Measurements from ENCODE around the gene KRT33A.

Gene KRT33A

DNA sequence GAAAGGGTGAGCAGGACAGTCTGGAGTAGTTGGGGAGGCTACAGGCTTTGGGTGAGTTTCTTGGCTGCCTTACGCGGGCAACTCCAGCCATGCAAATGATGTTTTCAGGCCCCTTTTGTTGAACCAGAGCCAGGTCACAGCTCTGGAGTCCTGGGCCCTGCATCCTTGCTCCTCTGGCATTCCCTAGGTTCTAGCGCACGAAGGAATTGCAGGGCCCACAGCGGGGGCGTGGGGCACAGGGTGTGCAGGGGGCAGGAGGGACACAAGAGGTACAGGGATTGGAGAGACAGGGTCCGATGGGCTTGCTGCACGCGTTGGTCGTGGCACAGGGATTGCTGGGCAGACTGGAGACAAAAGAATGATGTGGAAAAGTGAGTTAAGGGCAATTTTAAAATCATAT is 43.2 kb upstream of the KRT33A start:
- DNase-seq (ENCODE audit: extremely low read depth, insufficient read length), result no peak
- H3K36me3 ChIP-seq (ENCODE audit: control insufficient read depth, insufficient read depth, low read length), result no peaks in the 10 kb centered on the region
- TF ChIP-seq, protein P1, sequence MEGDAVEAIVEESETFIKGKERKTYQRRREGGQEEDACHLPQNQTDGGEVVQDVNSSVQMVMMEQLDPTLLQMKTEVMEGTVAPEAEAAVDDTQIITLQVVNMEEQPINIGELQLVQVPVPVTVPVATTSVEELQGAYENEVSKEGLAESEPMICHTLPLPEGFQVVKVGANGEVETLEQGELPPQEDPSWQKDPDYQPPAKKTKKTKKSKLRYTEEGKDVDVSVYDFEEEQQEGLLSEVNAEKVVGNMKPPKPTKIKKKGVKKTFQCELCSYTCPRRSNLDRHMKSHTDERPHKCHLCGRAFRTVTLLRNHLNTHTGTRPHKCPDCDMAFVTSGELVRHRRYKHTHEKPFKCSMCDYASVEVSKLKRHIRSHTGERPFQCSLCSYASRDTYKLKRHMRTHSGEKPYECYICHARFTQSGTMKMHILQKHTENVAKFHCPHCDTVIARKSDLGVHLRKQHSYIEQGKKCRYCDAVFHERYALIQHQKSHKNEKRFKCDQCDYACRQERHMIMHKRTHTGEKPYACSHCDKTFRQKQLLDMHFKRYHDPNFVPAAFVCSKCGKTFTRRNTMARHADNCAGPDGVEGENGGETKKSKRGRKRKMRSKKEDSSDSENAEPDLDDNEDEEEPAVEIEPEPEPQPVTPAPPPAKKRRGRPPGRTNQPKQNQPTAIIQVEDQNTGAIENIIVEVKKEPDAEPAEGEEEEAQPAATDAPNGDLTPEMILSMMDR (IDR thresholded peaks at IDR 0.05; ENCODE audit: insufficient read depth, low read length, poor library complexity, severe bottlenecking), result no peak
- no peak overlapping the region for H3K4me3 ChIP-seq (replicated peaks; ENCODE audit: low read depth, low read length)
- H3K27me3 ChIP-seq (replicated peaks; ENCODE audit: control insufficient read depth, insufficient read depth, low read length), result no peaks in the 10 kb centered on the region

DNA sequence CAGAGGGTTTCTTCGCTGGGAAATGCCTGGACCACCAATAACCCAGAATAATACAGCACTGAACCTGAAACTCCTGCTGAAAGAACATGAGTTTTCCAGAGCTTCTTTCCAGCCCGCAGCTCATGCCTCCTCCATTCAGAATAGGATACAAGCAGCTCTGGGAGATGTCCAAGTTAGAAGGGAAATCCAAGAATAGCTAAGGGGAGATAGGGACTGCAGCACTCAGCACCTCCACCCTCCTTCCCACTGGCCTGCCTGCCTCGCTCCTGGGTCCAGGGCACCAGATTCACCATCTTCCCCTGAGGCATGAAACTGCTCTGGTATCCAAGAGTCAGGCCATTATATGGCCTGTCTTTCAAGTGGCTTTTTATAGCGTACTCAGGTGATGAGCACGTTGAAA is 42.7 kb upstream of the KRT33A start:
- no peak for DNase-seq (ENCODE audit: extremely low read depth, insufficient read length)
- H3K27me3 ChIP-seq (replicated peaks; ENCODE audit: control insufficient read depth, insufficient read depth, low read length), result no peaks in the 10 kb centered on the region
- no peak overlapping the region for H3K4me3 ChIP-seq (replicated peaks; ENCODE audit: low read depth, low read length)
- TF ChIP-seq, protein P1 (IDR thresholded peaks at IDR 0.05; ENCODE audit: insufficient read depth, low read length, poor library complexity, severe bottlenecking), result no peak
- no peaks in the 10 kb centered on the region for H3K36me3 ChIP-seq (ENCODE audit: control insufficient read depth, insufficient read depth, low read length)

DNA sequence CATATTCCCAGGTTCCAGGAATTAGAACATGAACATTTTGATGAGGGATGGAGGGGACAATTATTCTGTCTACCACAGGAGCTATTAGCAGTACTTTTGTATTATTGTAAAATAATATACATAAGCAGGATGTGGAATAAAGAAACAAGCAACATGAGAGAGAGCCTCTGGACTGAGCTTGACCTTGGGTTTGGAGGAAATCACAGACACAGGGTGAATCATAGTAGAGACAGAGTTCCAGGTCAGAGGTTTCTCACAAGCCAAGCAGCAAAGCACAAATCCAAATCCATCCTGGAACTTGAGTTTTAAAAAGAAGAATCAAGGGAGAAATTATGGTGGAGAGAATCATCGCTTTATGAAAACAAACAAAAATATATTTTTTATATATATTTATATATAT is 41.6 kb upstream of the KRT33A start:
- H3K4me3 ChIP-seq (replicated peaks; ENCODE audit: low read depth, low read length), result no peak overlapping the region
- no peak for DNase-seq (ENCODE audit: extremely low read depth, insufficient read length)
- H3K27me3 ChIP-seq (replicated peaks; ENCODE audit: control insufficient read depth, insufficient read depth, low read length), result no peaks in the 10 kb centered on the region
- no peaks in the 10 kb centered on the region for H3K36me3 ChIP-seq (ENCODE audit: control insufficient read depth, insufficient read depth, low read length)
- TF ChIP-seq, protein P1 (IDR thresholded peaks at IDR 0.05; ENCODE audit: insufficient read depth, low read length, poor library complexity, severe bottlenecking), result no peak

DNA sequence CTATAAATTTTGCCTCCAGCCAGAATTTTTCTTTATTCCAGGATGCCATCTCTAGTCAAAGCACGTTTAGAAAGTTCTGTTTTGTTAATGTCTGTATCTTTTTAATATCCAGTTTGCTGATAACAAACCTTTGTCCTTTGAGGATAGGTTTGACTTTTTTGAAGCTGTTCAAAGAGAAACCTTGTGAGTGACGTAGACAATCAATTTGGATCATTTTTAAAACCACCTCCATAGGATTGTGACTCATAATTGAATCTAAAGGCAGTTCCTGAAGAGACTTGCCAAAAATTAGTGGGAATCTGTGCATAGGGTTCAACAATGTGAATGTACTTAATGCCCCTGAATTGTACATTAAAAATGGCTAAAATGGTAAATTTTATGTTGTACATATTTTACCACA is 40.9 kb upstream of the KRT33A start:
- no peak overlapping the region for H3K4me3 ChIP-seq (replicated peaks; ENCODE audit: low read depth, low read length)
- TF ChIP-seq, protein P1 (IDR thresholded peaks at IDR 0.05; ENCODE audit: insufficient read depth, low read length, poor library complexity, severe bottlenecking), result no peak
- H3K36me3 ChIP-seq (ENCODE audit: control insufficient read depth, insufficient read depth, low read length), result no peaks in the 10 kb centered on the region
- no peaks in the 10 kb centered on the region for H3K27me3 ChIP-seq (replicated peaks; ENCODE audit: control insufficient read depth, insufficient read depth, low read length)
- DNase-seq (ENCODE audit: extremely low read depth, insufficient read length), result no peak

DNA sequence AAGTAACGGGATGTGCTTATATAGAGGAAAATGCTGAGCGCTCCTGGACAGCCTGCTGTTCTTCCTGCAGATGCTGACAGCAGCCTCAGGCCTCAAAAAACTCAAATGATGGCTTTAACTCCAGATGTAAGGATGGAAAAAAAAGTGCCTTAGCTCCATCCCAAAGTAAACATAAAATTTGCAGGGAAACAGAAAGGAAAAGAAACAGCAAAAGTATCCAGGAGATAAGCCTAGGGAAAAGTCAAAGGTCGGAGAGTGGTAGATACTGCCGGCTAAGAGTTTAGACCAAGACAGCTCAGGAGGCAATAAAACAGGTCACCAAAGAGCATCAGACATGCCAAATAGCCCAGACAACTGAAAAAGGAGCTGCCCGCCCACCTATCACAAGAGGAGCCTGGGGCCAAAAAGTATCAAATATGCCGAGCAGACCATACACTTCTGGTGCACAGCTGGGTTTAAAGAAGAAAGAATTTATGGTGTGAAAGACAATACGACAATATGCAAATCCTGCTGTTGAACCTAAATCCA is 39.8 kb upstream of the KRT33A start:
- Histone ChIP-seq H3K27me3 (replicated peaks; ENCODE audit: control insufficient read depth, insufficient read depth, low read length) (no peaks in the 10 kb centered on the region), H3K4me3 (replicated peaks; ENCODE audit: low read depth, low read length) (no peak overlapping the region), H3K36me3 (ENCODE audit: control insufficient read depth, insufficient read depth, low read length) (no peaks in the 10 kb centered on the region)
- TF ChIP-seq, protein P1 (IDR thresholded peaks at IDR 0.05; ENCODE audit: insufficient read depth, low read length, poor library complexity, severe bottlenecking), result no peak
- DNase-seq (ENCODE audit: extremely low read depth, insufficient read length), result no peak

DNA sequence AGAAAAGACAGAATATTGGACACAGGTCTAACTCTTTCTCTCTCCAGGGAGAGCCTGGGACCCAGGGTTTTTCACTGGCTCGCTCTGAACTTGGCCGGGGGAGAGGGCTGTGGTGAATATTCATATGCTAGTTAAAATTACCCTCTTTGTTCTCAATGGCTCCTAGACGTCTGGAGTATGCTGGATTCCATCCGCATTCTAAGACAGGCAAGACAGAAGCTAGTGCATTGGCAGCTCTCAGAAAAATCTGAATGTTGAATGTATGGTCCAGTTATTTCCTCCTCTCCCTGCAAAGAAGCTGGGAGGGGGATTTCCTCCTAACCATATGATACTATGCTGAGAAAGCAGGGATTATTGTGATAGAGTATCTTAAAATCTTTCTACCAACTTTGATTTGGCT is 37.0 kb upstream of the KRT33A start:
- Histone ChIP-seq H3K27me3 (replicated peaks; ENCODE audit: control insufficient read depth, insufficient read depth, low read length) (no peaks in the 10 kb centered on the region), H3K36me3 (ENCODE audit: control insufficient read depth, insufficient read depth, low read length) (no peaks in the 10 kb centered on the region), H3K4me3 (replicated peaks; ENCODE audit: low read depth, low read length) (no peak overlapping the region)
- DNase-seq (ENCODE audit: extremely low read depth, insufficient read length), result no peak
- TF ChIP-seq, protein P1 (IDR thresholded peaks at IDR 0.05; ENCODE audit: insufficient read depth, low read length, poor library complexity, severe bottlenecking), result no peak

All from GM06990 (cell line).